HepG2 (cell line): ENCODE data around the gene DUSP15. TPM values are rescaled to one million over a fixed set of nuclear protein-coding genes. Genes with fewer than 3 reads are reported as not detected.

ENCODE experiments used
- ATAC-seq: fragments of 200-7000 bp; cut with Tn5 transposase; 3 replicates; pipeline ENCODE4 v1.9.1; 2020; ENCODE audit warnings: mild to moderate bottlenecking, moderate library complexity
- BruUV-seq: library from RNA; stranded (reverse); fragments of 400-500 nt; replicated peaks from 2 replicates; lab custom pipeline; 2021; lab: Mats Ljungman, UMichigan
- CTCF ChIA-PET: fragments of 300-600 bp; formaldehyde crosslinking; extraction: SDS; loops from one replicate; lab custom pipeline; 2021; ENCODE audit warnings: low total read pairs, inconsistent platforms, low intra/inter-chr PET ratio; lab: Yijun Ruan, JAX
- POLR2A ChIA-PET: fragments of 350-600 bp; sonication (Branson Sonifier 250); formaldehyde crosslinking; loops from one replicate; lab custom pipeline; 2020; ENCODE audit warnings: antibody characterized with exemption, inconsistent platforms; lab: Yijun Ruan, JAX
- DNase-seq: peaks from one replicate; pipeline ENCODE4 v3.0.0-alpha.2; 2015; ENCODE audit warnings: low spot score
- FAIRE-seq: peaks from 3 replicates; lab custom pipeline; 2011; peaks lifted over from hg19 to GRCh38; lab: Jason Lieb, UNC
- H2AFZ ChIP-seq: one replicate; pipeline ENCODE4 v1.6.1; 2011; ENCODE audit warnings: low read length, inconsistent platforms
- H3K27ac ChIP-seq: fragments of 300-600 bp; 3 replicates; pipeline ENCODE4 v1.8.0; 2011; ENCODE audit warnings: mixed run types, mild to moderate bottlenecking, mixed read lengths, low read length, inconsistent platforms; ENCODE audit not compliant: insufficient read depth; ENCODE audit errors: extremely low read length
- H3K27me3 ChIP-seq, 2 experiments: fragments of 200-600 bp in 1 of 2; 2 replicates in 1 of 2; 3 replicates in 1 of 2; pipeline versions ENCODE4 v1.6.0 to v1.8.0; 2011; ENCODE audit warnings: low read length in 2 of 2, mild to moderate bottlenecking in 2 of 2, moderate library complexity in 2 of 2, inconsistent platforms in 1 of 2; ENCODE audit not compliant: insufficient read depth in 2 of 2, control insufficient read depth in 1 of 2
- H3K36me3 ChIP-seq, 2 experiments: fragments of 200-600 bp in 1 of 2; replicated peaks in 1 of 2; 2 replicates in 1 of 2; 3 replicates in 1 of 2; pipeline versions ENCODE4 v1.5.1 to v1.8.0; 2011; ENCODE audit warnings: low read length in 2 of 2, inconsistent platforms in 1 of 2; ENCODE audit not compliant: insufficient read depth in 2 of 2, control insufficient read depth in 1 of 2
- H3K4me1 ChIP-seq: 2 replicates; pipeline ENCODE4 v1.5.1; 2012; ENCODE audit warnings: low read length, inconsistent platforms; ENCODE audit not compliant: insufficient read depth
- H3K4me2 ChIP-seq: 2 replicates; pipeline ENCODE4 v1.6.0; 2011; ENCODE audit warnings: low read depth, low read length, inconsistent platforms
- H3K4me3 ChIP-seq, 3 experiments: fragments of 200-600 bp in 1 of 3; sonication (generic), shearing (Covaris generic) in 1 of 3; replicated peaks in 1 of 3; 2 replicates each; pipeline ENCODE4 v1.5.1; 2011 to 2016; ENCODE audit warnings: low read length in 3 of 3, inconsistent platforms in 2 of 3, low read depth in 2 of 3, mild to moderate bottlenecking in 2 of 3, control low read depth in 1 of 3, mixed read lengths in 1 of 3; ENCODE audit not compliant: insufficient read depth in 1 of 3
- H3K79me2 ChIP-seq: one replicate; pipeline ENCODE4 v1.6.1; 2011; ENCODE audit warnings: low read length, inconsistent platforms; ENCODE audit not compliant: insufficient read depth
- H3K9ac ChIP-seq: 2 replicates; pipeline ENCODE4 v1.6.0; 2011; ENCODE audit warnings: mild to moderate bottlenecking, low read depth, low read length, inconsistent platforms; ENCODE audit not compliant: insufficient read depth
- H3K9me3 ChIP-seq: 2 replicates; pipeline ENCODE4 v1.5.1; 2012; ENCODE audit warnings: mild to moderate bottlenecking, low read length
- H4K20me1 ChIP-seq: 2 replicates; pipeline ENCODE4 v1.6.0; 2011; ENCODE audit warnings: inconsistent platforms, mild to moderate bottlenecking, low read length, moderate library complexity; ENCODE audit not compliant: insufficient read depth
- CREB1 ChIP-seq, 2 experiments: fragments of 450-650 bp in 1 of 2; IDR thresholded peaks; 2 replicates each; pipeline ENCODE4 v1.6.1; 2016 to 2017; ENCODE audit warnings: control low read depth in 1 of 2, mild to moderate bottlenecking in 1 of 2, missing compliant biosample characterization in 1 of 2, missing genetic modification characterization in 1 of 2
- NR3C1 ChIP-seq: sonication (generic); formaldehyde crosslinking; IDR thresholded peaks from 2 replicates; pipeline ENCODE4 v1.4.0; 2020; ENCODE audit warnings: missing genetic modification reagents
- ZNF446 ChIP-seq: sonication (generic); formaldehyde crosslinking; IDR thresholded peaks from 2 replicates; pipeline ENCODE4 v1.5.0; 2020; ENCODE audit warnings: mild to moderate bottlenecking, missing genetic modification reagents
- ZNF766 ChIP-seq: sonication (generic); formaldehyde crosslinking; IDR thresholded peaks from 2 replicates; pipeline ENCODE4 v1.5.0; 2020; ENCODE audit warnings: missing genetic modification reagents, borderline replicate concordance
- WGBS: methylation state at CpG from one replicate; pipeline ENCODE4 v1.1.6; 2017; ENCODE audit warnings: low lambda C conversion rate; 5-methylcytosine and 5-hydroxymethylcytosine counted together
- in situ Hi-C: cut with HindIII; loops from 2 replicates; pipeline ENCODE4 v1.10.0; 2017; ENCODE audit warnings: low pct_unique_long_range_greater_than_20kb; ENCODE audit not compliant: extremely low pct_ligation_motif_present
- intact Hi-C: fragments of 100-400 bp; cut with micrococcal nuclease; formaldehyde crosslinking; loops from one replicate; pipeline ENCODE4 v1.10.0; 2022; ENCODE audit not compliant: unreplicated experiment
- polyA plus RNA-seq, 8 experiments: library from polyadenylated mRNA; depleted of rRNA in 3 of 8; stranded (reverse) in 7 of 8; unstranded in 1 of 8; fragments of >200 nt; fragmentation: Illumina TruSeq in 4 of 8; extraction: Trizol in 4 of 8; gene quantifications; 2 replicates each; pipeline versions ENCODE4 v1.2.1 to v1.2.3, GENCODE V29; 2011 to 2016; ENCODE audit warnings: low read depth in 4 of 8, missing spikeins in 1 of 8, mixed read lengths in 1 of 8; ENCODE audit not compliant: insufficient read depth in 1 of 8
- total RNA-seq, 5 experiments: library from RNA; depleted of rRNA; stranded (reverse); fragments of >200 nt; fragmentation: Illumina TruSeq; extraction: Trizol; gene quantifications; 2 replicates each; pipeline ENCODE4 v1.2.3, GENCODE V29; 2016; ENCODE audit warnings: low read depth in 1 of 5
- TF ChIP-seq, protein P1 (sequence below): IDR thresholded peaks from 2 replicates; pipeline ENCODE4 v1.6.1; 2016; ENCODE audit warnings: low read depth, borderline replicate concordance
- TF ChIP-seq, protein P2 (sequence below): sonication (generic); formaldehyde crosslinking; IDR thresholded peaks from 2 replicates; pipeline ENCODE4 v1.4.0; 2020; ENCODE audit warnings: mild to moderate bottlenecking, low read depth, missing genetic modification reagents

Gene DUSP15
- total and polyA plus RNA-seq, 2 of the 13 experiments (the other 11 are each of a cell fraction or from before 2014, with no cell fraction given) = 0.17 to 0.93 TPM

DNA sequence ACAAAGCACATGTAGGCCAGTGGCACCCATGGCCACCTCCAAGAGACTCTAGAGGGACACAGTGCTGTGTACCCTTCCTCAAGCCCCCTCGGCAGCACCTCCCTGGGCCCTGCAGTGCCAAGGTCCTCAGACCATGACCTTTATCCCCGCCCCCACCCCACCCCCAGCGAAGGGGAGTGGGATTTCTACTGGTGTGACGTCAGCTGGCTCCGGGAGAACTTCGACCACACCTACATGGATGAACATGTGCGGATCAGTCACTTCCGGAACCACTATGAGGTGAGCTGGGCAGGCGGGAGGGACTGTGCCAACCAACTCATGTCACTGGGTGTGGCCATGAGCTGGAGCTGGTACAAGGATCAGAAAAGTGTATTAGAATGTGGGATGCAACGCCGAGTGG, 38.1 kb upstream of the DUSP15 start:
- Histone ChIP-seq H3K27ac (no peak overlapping the region), H3K27me3 (peaks cover 0 to 35% of the 10 kb centered on the region in 2 experiments; a peak in 3 of 5 replicates), H2AFZ (no peak overlapping the region), H3K36me3 (no peaks in the 10 kb centered on the region), H3K4me3 (no peak overlapping the region), H3K4me2 (no peak overlapping the region), H3K9ac (no peak overlapping the region), H3K9me3 (no peaks in the 10 kb centered on the region), H4K20me1 (no peaks in the 10 kb centered on the region), H3K79me2 (no peaks in the 10 kb centered on the region), H3K4me1 (no peaks in the 10 kb centered on the region)
- ChIA-PET POLR2A (no interaction called here), CTCF (no interaction called here)
- no peak for DNase-seq
- no peak for ATAC-seq
- in situ Hi-C loops (no loop called here), intact Hi-C loops (no loop called here)
- TF ChIP-seq CREB1 (IDR thresholded peaks at IDR 0.05) (peak; percentile 91), CREB1 (CRISPR knock-in tag; IDR thresholded peaks at IDR 0.05) (no peak), ZNF766 (CRISPR knock-in tag) (no peak)
- TF ChIP-seq, protein P1, sequence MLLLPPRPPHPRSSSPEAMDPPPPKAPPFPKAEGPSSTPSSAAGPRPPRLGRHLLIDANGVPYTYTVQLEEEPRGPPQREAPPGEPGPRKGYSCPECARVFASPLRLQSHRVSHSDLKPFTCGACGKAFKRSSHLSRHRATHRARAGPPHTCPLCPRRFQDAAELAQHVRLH = no peak
- FAIRE-seq = no peak
- BruUV-seq = no TSS peak
- WGBS = 31% methylated on average over 11 of the region's 11 CpGs

DNA sequence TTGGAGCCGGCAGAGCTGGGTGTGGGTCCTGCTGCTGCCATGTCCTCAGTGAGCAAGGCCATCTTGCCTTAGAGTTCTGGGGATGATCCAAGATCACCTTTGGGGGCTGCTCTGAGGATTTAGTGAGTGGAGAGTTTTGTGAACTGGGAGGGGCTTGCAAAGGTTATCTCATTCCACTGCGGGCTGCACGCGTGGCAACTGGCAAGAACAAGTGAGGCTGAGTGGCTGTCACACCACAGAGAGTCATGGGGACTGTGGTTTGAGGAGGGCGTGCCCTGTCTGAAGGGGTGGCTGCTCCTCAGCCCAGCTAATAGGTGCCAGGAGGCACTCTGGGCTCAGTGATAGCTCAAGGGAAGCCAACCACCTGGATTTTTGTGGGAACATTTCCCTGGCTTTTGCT, 37.7 kb upstream of the DUSP15 start:
- TF ChIP-seq ZNF446 (CRISPR knock-in tag) (no peak), NR3C1 (CRISPR knock-in tag) (no peak)
- TF ChIP-seq, protein P2, sequence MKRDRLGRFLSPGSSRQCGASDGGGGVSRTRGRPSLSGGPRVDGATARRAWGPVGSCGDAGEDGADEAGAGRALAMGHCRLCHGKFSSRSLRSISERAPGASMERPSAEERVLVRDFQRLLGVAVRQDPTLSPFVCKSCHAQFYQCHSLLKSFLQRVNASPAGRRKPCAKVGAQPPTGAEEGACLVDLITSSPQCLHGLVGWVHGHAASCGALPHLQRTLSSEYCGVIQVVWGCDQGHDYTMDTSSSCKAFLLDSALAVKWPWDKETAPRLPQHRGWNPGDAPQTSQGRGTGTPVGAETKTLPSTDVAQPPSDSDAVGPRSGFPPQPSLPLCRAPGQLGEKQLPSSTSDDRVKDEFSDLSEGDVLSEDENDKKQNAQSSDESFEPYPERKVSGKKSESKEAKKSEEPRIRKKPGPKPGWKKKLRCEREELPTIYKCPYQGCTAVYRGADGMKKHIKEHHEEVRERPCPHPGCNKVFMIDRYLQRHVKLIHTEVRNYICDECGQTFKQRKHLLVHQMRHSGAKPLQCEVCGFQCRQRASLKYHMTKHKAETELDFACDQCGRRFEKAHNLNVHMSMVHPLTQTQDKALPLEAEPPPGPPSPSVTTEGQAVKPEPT (CRISPR knock-in tag) = no peak

More for the DNA sequence above, 37.7 kb upstream of the DUSP15 start:
- in situ Hi-C loops (no loop called here), intact Hi-C loops (no loop called here)
- WGBS = 6% methylated on average over 4 of the region's 5 CpGs
- Histone ChIP-seq H3K27ac (no peak overlapping the region), H3K36me3 (no peaks in the 10 kb centered on the region), H3K79me2 (no peaks in the 10 kb centered on the region), H2AFZ (no peak overlapping the region), H3K4me1 (no peaks in the 10 kb centered on the region), H3K4me3 (no peak overlapping the region), H3K9me3 (no peaks in the 10 kb centered on the region), H3K9ac (no peak overlapping the region), H3K4me2 (no peak overlapping the region), H4K20me1 (no peaks in the 10 kb centered on the region), H3K27me3 (peaks cover 0 to 30% of the 10 kb centered on the region in 2 experiments; a peak in 3 of 5 replicates)
- no TSS peak for BruUV-seq
- FAIRE-seq (no peak), ATAC-seq (no peak), DNase-seq (no peak)
- POLR2A ChIA-PET = no interaction called here
- CTCF ChIA-PET = no interaction called here
